Measurements from ENCODE around the gene P4HA2.

DNA sequence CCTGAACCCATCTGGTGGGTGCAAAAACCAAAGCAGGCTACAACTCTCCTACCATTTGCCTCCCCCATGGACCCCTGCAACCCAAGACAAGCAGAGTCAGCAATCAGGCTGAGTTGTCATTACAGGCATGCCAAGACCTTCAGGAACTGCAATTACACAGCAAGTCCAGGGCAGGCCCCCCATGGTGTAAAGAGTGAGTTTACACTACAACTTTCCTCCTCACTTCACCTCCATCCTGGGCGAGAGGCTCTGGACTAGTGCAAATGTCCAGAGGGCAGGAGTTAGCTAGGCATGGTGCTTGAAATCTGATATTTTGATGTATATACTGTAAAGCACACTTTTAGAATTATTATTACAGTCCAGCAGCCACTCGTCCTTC lies 7.0 kb upstream of the P4HA2 start:
- TF ChIP-seq CTCF (IDR thresholded peaks at IDR 0.05) (no peak), POLR2A (IDR thresholded peaks at IDR 0.05) (no peak)

Measured in stomach (tissue), 4 donors.